GM21528 (cell line): ENCODE results near the gene MICU2.

Experiments
- ATAC-seq: cut with Tn5 transposase; IDR thresholded peaks from one replicate; pipeline ENCODE4 v1.9.1; 2021; ENCODE audit warnings: mild to moderate bottlenecking, moderate library complexity; ENCODE audit not compliant: unreplicated experiment, low FRiP score

Gene MICU2

DNA sequence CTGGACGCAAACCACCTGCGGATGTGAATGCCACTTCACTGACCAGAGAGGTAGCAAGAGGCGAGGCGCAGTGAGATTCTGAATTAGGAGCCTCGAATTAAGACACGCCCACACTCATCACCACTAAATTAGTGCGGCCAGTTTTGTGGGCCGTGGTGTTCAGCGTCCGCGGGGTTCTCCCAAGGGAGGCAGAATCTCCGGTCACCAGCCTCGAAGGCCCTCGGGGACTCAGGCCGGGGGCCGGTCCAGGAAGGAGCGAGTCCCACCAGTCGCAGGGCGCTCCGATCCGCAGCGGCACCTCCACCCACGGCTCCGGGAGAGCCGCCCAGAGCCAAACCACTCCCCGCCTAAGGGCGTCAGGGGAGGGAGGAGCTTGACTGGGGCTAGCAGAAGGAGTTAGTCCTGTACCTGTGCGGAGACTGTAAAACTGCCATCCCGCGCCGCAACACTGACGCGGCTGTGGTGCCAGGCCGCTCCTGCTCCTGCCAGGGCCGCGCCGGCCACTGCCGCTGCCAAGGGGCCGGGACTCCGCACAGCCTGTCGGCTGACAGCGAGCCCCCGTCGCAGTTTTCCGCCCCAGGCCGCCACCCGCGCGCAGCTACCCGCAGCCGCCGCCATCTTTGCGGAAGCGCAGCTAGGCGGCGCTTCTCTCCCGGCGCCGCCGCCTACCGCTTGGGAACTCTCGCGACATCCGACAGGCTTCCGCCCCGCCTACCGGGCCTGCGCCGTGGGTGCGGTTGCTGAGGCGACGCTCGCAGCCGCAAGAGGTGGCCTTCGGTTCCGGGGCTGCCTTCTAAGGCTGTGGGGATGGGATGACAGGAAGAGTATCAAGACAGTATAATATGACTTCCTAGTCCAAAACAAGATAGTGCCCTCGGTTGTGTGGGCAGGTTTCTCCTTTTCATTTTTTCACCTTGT is at the start of gene MICU2:
Gene MICU2 (minus strand): TSS at position 640 of the 918 bp plus-strand sequence. CDS start 22 bp downstream, at position 618.
- ATAC-seq = peak; percentile 98

GRCh38 chr13:21641629-21642028 is 37.7 kb upstream of the MICU2 start:
- no peak for ATAC-seq

DNA sequence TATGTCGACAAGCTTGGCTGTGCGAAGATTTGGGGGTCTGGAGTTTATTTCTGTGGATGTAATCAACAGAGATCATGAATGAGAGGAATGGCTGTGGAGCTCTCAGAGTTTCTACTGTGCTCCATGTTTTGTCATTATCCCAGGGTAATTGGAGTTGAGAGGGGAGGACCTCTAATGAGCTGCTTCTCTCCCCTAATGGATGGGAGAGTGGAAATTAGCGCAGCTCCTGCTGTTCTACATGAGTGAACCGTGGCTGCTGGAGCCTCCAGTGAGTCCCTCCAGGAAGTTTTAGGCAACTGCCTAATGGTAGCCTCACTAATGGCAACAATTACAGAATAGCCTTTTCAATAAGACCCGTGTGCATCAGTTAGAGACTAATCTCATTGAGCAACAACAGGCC is 35.6 kb upstream of the MICU2 start:
- ATAC-seq = no peak

GRCh38 chr13:21638319-21639282 is 34.6 kb upstream of the MICU2 start:
- ATAC-seq = no peak

DNA sequence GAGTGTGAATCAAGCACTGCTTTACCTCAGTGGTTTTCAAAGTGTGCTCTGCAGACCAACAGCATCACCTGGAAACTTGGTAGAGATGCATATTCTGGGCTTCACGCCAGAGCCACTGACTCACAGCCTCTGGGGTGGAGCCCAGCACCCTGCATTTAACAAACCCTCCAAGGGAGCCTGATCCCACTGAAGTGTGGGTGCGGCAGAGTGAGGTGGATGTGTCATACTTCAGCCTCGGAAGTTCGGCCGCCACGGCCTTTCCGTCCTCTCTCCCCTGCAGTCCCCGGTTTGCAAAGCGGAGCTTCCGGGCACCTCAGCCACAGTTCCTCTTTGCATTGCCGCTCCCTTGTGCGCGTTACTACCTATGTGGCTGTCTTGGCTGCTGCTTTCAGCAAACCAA is 33.3 kb upstream of the MICU2 start:
- no peak for ATAC-seq

- ATAC-seq = no peak
Observed at GRCh38 chr13:21636656-21637055, 32.7 kb upstream of the MICU2 start.

DNA sequence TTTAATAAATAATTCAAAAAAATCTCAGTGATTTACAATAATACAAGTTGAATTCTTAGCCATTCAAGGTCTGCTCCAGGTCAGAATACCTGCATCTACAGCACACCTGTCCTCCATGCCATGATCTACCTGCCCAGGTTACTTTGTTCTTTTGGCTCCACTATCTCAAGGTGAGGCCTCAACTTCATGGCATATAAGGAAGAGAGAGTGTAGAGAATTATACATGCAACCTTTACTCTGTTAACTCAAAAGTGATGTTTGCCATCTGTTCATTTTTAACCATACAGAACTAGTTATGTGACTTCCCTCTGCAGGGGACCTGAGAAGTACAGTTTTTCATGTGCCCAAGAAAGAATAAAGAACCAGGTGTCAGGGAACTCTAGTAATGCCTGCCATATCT is 28.2 kb upstream of the MICU2 start:
- ATAC-seq = no peak

DNA sequence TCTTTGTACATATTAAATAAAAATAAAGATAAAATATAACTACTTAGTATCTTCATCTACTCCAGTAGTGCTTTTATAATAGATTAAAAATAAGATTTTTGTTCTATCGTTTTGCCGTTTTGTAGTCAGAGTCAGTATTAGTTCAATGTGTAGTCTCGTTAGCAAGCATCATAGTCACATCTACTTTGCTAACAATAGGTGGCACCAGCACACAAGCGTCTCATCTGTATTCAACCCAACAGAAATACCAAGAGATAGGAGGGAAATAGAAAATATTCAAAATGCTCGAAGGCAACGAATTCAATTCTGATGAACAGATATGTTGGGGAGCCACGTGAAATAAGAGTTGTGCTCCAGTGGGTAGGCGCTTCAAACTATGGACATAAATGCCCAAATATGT is 21.4 kb upstream of the MICU2 start:
- ATAC-seq = no peak

- ATAC-seq = no peak
Observed at GRCh38 chr13:21620861-21621260, 16.9 kb upstream of the MICU2 start.

DNA sequence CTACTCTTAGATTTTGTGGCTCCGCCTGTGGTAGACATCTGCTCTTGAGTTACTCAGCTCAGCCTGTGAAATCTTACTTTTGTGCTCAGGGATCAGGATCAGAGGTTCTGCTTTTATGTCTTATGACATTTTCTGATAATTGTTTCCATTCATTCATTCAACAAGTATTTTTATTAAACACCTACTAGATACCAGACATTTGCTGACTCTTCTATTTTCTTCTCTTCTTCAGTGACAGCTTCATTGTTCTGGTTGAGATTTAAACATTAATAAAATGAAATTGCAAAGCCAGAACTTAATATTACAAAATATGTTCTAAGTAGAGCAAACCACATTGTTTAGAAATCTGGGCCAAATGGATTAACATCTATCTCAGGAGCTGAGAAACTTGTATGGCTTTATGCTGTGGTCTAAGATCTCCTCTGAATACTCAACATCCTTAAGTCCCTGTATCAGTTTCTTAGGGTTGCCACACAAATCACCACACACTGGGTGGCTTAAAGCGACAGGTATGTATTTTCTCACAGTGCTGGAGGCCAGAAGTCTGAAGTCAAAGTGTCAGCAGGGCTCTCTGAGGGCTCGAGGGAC is 15.8 kb upstream of the MICU2 start:
- ATAC-seq = no peak

GRCh38 chr13:21616880-21617279 is 12.9 kb upstream of the MICU2 start:
- ATAC-seq = no peak

DNA sequence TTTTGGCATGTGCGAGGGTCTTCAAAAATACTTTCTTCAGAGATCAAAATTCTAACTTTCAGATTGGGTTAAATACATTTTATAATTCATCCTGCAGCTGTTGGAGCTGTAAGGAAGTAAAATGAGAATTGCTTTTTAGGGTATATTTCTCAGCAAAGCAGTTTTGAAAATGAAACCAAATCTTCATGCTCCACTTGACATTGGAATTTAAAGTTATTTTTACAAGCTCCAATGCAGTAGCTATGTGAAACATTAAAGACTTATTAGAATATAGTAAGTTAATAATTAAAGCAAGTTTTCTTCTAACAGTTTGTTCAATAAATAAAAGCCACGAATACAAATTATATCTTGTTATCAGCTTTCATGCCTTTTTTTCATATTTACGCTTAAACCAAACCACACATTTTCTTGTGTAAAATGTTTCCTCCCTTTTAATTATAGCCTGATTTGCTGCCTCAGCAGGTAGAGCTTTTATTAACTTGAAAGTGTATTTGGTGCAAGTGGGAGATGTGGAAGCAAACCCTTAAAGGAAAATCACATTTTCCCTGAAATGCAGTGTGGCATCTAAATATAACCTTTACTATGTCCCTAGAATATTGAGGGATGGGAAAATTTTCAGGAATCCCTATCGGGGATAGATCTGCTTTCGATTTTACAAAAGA is 12.4 kb upstream of the MICU2 start:
- ATAC-seq = no peak

DNA sequence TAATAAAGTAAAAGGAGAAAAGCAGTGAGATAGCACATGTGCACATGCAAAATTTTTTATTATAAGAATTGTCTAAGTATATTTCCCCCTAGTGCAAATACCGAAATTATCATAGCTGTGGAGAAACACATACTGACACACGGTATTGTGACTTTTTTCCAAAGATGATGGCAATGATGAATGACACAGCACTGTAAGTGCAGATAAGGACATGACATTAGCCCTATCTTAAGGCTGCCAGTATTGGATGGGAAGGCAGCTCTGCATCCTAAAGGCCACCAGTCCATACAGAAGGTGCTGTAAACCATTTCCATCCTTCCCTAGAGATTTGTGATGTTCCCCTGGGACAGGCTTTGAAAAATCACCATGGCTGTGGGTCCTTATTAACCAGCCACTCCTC is 11.5 kb upstream of the MICU2 start:
- ATAC-seq = no peak

DNA sequence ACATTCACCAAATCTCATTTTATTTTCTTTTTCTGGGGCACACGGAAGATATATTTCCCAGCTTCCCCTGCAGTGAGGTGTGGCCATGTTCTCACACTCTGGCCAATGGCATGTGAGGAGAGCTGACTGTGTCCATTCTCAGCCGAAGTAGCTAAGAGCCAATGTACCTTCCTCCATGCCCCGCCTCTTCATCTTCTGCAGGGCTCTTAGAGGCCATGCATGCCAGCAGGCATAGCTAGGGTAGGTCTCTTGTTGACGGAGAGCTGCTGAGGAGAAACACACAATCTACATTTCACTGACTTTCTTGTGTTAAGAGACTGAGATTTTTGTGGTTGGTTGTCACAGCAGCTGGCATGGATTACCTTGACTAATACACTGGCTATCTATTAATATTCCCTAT is 9.8 kb upstream of the MICU2 start:
- no peak for ATAC-seq

DNA sequence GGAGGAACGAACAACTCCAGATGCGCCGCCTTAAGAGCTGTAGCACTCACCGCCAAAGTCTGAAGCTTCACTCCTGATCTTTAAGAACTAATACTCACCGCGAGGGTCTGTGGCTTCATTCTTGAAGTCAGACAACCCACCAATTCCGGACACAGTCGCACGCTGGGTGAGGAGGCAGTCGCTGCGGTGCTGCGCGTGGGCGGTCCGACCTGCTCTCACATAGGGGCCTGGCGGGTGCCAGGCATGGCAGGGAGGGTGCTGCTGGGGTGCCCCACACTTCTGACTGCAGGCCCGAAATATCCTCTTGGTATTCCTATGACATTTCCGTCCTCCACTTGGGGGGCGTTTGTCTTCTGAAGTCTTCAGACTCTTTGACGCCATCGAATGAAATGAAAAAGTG is 7.4 kb upstream of the MICU2 start:
- no peak for ATAC-seq

DNA sequence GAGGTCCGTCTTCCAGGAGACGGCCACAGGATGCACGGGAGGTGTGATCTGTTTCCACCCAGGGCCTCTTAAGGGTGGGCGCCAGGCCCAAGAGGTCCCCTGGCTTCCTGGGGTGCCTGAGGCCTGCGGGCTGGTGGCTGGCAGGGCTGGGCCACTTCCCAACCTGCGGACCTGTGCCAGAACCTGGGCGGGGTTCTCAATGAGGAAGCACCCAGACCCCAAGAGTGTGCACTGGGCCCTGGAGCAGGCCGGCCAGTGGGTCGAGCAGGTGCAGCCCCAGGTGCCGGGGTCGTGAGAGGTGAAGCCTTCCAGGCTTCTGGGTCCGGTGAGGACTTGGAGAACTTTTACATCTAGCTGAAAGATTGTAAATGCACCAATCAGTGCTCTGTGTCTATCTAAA is 6.7 kb upstream of the MICU2 start:
- no peak for ATAC-seq

- ATAC-seq = no peak
Observed at GRCh38 chr13:21608961-21609360, 5.0 kb upstream of the MICU2 start.

- ATAC-seq = no peak
Observed at GRCh38 chr13:21606796-21607195, 2.8 kb upstream of the MICU2 start.

GRCh38 chr13:21606251-21606650 is 2.3 kb upstream of the MICU2 start:
- ATAC-seq = no peak

- no peak for ATAC-seq
Observed at GRCh38 chr13:21596722-21597121, 7.2 kb downstream of the MICU2 start.

DNA sequence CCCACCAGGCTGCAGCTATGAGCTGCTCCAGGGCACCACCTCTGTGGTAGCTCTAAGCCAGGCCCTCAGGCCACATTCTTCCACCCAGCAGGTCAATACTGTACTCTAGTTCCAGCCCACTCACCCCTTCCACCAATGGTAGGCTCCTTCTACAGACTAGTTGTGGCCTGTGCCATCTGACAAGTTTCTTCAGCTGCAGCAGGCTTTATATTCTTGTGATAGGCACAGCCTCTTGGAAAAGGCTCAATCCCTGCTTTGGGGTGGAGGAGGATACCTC is 8.5 kb downstream of the MICU2 start:
- peak; percentile 53 for ATAC-seq
